Loucy (cell line): Measurements from ENCODE around the gene FAM13A.

Source experiments
- H2AFZ ChIP-seq: fragments of 200-600 bp; sonication (generic); 2 replicates; pipeline ENCODE4 v1.6.0; 2016; ENCODE audit warnings: antibody characterized with exemption, mild to moderate bottlenecking, low read length, moderate library complexity
- H3F3A ChIP-seq: fragments of 200-600 bp; 2 replicates; pipeline ENCODE4 v1.6.0; 2016; ENCODE audit warnings: antibody characterized with exemption, low read depth, mild to moderate bottlenecking
- H3K27me3 ChIP-seq: fragments of 200-600 bp; sonication (generic); 2 replicates; pipeline ENCODE4 v1.6.1; 2014; ENCODE audit warnings: low read length, mild to moderate bottlenecking; ENCODE audit not compliant: insufficient read depth, poor library complexity, severe bottlenecking
- H3K36me3 ChIP-seq: fragments of 200-600 bp; sonication (generic); 2 replicates; pipeline ENCODE4 v1.6.1; 2016; ENCODE audit warnings: low read length; ENCODE audit not compliant: insufficient read depth
- H3K4me1 ChIP-seq: fragments of 200-600 bp; sonication (generic); 2 replicates; pipeline ENCODE4 v1.5.1; 2014; ENCODE audit warnings: low read length, mild to moderate bottlenecking; ENCODE audit not compliant: insufficient read depth, poor library complexity, severe bottlenecking
- H3K4me2 ChIP-seq: fragments of 200-600 bp; sonication (generic); 2 replicates; pipeline ENCODE4 v1.6.0; 2014; ENCODE audit warnings: antibody characterized with exemption, low read length, low read depth, mild to moderate bottlenecking; ENCODE audit not compliant: poor library complexity, severe bottlenecking
- H3K4me3 ChIP-seq: fragments of 200-600 bp; sonication (generic); 2 replicates; pipeline ENCODE4 v1.5.1; 2014; ENCODE audit warnings: low read length, mild to moderate bottlenecking, mixed read lengths; ENCODE audit not compliant: poor library complexity, severe bottlenecking
- H3K79me2 ChIP-seq: fragments of 200-600 bp; sonication (generic); 2 replicates; pipeline ENCODE4 v1.6.1; 2014; ENCODE audit warnings: low read length; ENCODE audit not compliant: insufficient read depth
- H3K9ac ChIP-seq: fragments of 200-600 bp; sonication (generic); 2 replicates; pipeline ENCODE4 v1.6.0; 2014; ENCODE audit warnings: mild to moderate bottlenecking, low read depth, low read length, moderate library complexity; ENCODE audit not compliant: poor library complexity, severe bottlenecking
- H3K9me2 ChIP-seq: fragments of 200-600 bp; sonication (generic); replicated peaks from 2 replicates; pipeline ENCODE4 v1.6.1; 2016; ENCODE audit warnings: low read depth, low read length, mixed read lengths
- H3K9me3 ChIP-seq: fragments of 200-600 bp; sonication (generic); 2 replicates; pipeline ENCODE4 v1.6.1; 2014; ENCODE audit warnings: mild to moderate bottlenecking, antibody characterized with exemption, low read length, low read depth; ENCODE audit not compliant: insufficient read depth
- H4K20me1 ChIP-seq: fragments of 200-600 bp; sonication (generic); 2 replicates; pipeline ENCODE4 v1.6.0; 2014; ENCODE audit warnings: antibody characterized with exemption, low read length, mild to moderate bottlenecking; ENCODE audit not compliant: insufficient read depth, poor library complexity, severe bottlenecking
- EZH2phosphoT487 ChIP-seq: fragments of 200-600 bp; IDR thresholded peaks from 2 replicates; pipeline ENCODE4 v1.6.1; 2018; ENCODE audit warnings: antibody characterized with exemption, mild to moderate bottlenecking, moderate library complexity, borderline replicate concordance
- TF ChIP-seq, protein P1 (sequence below): fragments of 200-600 bp; sonication (generic); conservative IDR thresholded peaks from 2 replicates; pipeline ENCODE4 v1.5.1; 2014; ENCODE audit warnings: mild to moderate bottlenecking, antibody characterized with exemption, low read length

FAM13A gene

DNA sequence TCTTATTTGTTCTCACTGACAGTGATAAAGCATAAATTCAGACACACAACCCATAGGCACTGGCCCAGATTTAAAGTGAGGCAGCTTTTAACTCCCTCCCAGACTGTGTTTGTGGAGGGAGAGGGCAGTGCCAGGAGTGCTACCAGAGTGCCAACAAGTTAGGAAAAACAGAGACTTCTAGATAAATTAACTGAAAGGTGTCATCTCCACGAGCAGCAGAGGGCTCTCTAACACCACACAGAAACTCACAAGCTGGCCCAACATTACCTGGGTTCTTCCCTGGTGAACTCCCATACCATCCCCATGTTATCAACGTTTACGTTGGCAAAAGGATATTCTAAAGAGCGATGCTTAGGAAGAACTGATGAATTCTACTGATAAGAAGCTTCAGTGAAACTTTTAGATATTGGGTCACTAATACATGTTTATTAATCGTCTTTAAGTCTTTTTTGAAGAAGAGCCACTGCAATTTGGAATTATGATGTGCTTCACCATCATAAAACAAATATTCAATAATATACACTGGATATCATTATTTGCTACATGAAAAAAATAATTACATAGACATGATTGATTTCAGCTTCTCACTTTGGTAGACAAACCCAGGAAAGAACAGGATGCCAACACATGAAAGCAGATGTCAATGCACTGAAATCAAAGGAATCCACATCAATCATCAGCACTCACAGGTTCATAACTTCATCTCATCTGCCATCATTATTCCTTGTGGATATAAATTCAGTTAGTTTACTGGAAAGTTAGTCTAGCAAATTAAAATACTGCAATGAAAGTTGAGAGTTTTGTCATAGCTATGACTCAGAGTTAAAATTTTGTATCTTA lies 238.1 kb downstream of the FAM13A start:
- peak overlapping the region; percentile 25 for H3K4me2 ChIP-seq
- no peak for TF ChIP-seq EZH2phosphoT487
- TF ChIP-seq, protein P1, sequence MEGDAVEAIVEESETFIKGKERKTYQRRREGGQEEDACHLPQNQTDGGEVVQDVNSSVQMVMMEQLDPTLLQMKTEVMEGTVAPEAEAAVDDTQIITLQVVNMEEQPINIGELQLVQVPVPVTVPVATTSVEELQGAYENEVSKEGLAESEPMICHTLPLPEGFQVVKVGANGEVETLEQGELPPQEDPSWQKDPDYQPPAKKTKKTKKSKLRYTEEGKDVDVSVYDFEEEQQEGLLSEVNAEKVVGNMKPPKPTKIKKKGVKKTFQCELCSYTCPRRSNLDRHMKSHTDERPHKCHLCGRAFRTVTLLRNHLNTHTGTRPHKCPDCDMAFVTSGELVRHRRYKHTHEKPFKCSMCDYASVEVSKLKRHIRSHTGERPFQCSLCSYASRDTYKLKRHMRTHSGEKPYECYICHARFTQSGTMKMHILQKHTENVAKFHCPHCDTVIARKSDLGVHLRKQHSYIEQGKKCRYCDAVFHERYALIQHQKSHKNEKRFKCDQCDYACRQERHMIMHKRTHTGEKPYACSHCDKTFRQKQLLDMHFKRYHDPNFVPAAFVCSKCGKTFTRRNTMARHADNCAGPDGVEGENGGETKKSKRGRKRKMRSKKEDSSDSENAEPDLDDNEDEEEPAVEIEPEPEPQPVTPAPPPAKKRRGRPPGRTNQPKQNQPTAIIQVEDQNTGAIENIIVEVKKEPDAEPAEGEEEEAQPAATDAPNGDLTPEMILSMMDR: peak; percentile 78
- H3K79me2 ChIP-seq: 0 out of 2 replicates have a peak, but pooled peaks cover 3% of the 10 kb centered on the region

DNA sequence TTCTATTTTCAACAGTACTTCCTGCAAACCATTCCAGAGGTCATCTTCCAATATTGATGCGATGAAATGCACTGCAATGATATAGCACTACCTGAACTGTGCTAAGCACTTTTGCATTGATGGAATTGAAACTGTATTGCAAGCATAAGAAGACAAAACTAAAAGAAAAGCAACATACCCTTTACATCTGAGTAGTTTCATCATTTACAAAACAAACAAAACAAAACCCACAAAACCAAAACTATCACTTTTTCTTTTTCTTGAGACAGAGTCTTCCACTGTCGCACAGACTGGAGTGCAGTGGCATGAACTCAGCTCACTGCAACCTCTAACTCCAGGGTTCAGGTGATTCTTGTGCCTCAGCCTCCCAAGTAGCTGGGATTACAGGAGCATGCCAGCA lies 239.2 kb downstream of the FAM13A start:
- no peak overlapping the region for H3K4me2 ChIP-seq
- H3F3A ChIP-seq: no peaks in the 10 kb centered on the region
- H3K4me1 ChIP-seq: peaks cover 19% of the 10 kb centered on the region
- no peak overlapping the region for H3K9ac ChIP-seq
- H3K36me3 ChIP-seq: no peaks in the 10 kb centered on the region
- no peak overlapping the region for H2AFZ ChIP-seq
- H3K79me2 ChIP-seq: 0 out of 2 replicates have a peak, but pooled peaks cover 3% of the 10 kb centered on the region
- no peaks in the 10 kb centered on the region for H3K9me2 ChIP-seq
- no peak overlapping the region for H3K4me3 ChIP-seq
- TF ChIP-seq, protein P1: no peak
- no peak for TF ChIP-seq EZH2phosphoT487
- H3K27me3 ChIP-seq: no peaks in the 10 kb centered on the region
- no peaks in the 10 kb centered on the region for H4K20me1 ChIP-seq
- H3K9me3 ChIP-seq: no peaks in the 10 kb centered on the region

More for the DNA sequence above, 238.1 kb downstream of the FAM13A start:
- Histone ChIP-seq H3K4me3 (no peak overlapping the region), H2AFZ (no peak overlapping the region), H3K9me3 (no peaks in the 10 kb centered on the region), H3K9me2 (no peaks in the 10 kb centered on the region), H3K4me1 (peaks cover 24% of the 10 kb centered on the region), H3K9ac (no peak overlapping the region), H3K36me3 (no peaks in the 10 kb centered on the region), H3F3A (no peaks in the 10 kb centered on the region), H3K27me3 (no peaks in the 10 kb centered on the region), H4K20me1 (no peaks in the 10 kb centered on the region)

DNA sequence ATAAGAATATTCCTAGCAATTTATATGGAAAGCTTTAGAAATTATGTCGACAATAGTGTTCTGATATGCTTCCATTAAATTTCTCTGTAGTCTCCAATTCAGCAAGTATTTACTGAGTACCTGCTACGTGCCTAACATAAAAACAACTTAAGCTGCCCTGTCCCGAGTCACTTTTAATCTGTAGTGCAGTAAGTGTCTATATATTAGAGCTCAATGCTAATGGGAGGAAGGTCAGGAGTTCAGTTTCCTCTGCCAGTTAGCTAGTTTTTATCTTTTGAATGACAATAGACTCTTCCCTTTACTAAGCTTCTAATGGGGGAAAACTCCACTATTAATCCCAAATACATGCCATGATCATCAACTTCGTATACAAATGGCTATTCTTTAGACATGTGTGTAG lies 240.6 kb downstream of the FAM13A start:
- Histone ChIP-seq H3K4me3 (no peak overlapping the region), H3K9me3 (no peaks in the 10 kb centered on the region), H3K4me2 (no peak overlapping the region), H3K27me3 (no peaks in the 10 kb centered on the region), H3F3A (no peaks in the 10 kb centered on the region), H3K9ac (no peak overlapping the region), H3K79me2 (no peaks in the 10 kb centered on the region), H3K36me3 (no peaks in the 10 kb centered on the region), H2AFZ (no peak overlapping the region), H3K4me1 (peaks cover 19% of the 10 kb centered on the region), H3K9me2 (no peaks in the 10 kb centered on the region), H4K20me1 (no peaks in the 10 kb centered on the region)
- TF ChIP-seq EZH2phosphoT487: no peak
- TF ChIP-seq, protein P1: no peak
